Epithelial cell of proximal tubule (primary cell): ENCODE data around the gene KCNC1. TPM values are rescaled to one million over a fixed set of nuclear protein-coding genes. Genes with fewer than 3 reads are reported as not detected.

Experiments used
- DNase-seq: peaks from one replicate; pipeline ENCODE4 v3.0.0-alpha.2; 2011; ENCODE audit warnings: low read depth
- H3K4me3 ChIP-seq: 2 replicates; pipeline ENCODE4 v1.5.1; 2011; ENCODE audit warnings: low read depth, mild to moderate bottlenecking, low read length
- CTCF ChIP-seq: conservative IDR thresholded peaks from 2 replicates; pipeline ENCODE4 v1.5.1; 2012; ENCODE audit warnings: low read depth, mild to moderate bottlenecking, low read length
- total RNA-seq: library from RNA; depleted of rRNA; stranded (reverse); fragments of >200 nt; gene quantifications from 2 replicates; pipeline ENCODE4 v1.2.3, GENCODE V29; 2015

Gene KCNC1
- total RNA-seq, 1 donor from 2014 or later, result not detected

- DNase-seq, result no peak
- no peak overlapping the region for H3K4me3 ChIP-seq
- no peak for TF ChIP-seq CTCF
Measured at GRCh38 chr11:17778956-17779860, 44.6 kb downstream of the KCNC1 start.

- no peak for TF ChIP-seq CTCF
- no peak overlapping the region for H3K4me3 ChIP-seq
- no peak for DNase-seq
Measured at GRCh38 chr11:17779861-17780594, 45.4 kb downstream of the KCNC1 start.

GRCh38 chr11:17780668-17781067 is 46.1 kb downstream of the KCNC1 start:
- no peak overlapping the region for H3K4me3 ChIP-seq
- DNase-seq, result no peak
- no peak for TF ChIP-seq CTCF

- no peak for TF ChIP-seq CTCF
- no peak for DNase-seq
- no peak overlapping the region for H3K4me3 ChIP-seq
Measured at GRCh38 chr11:17781221-17781620, 46.6 kb downstream of the KCNC1 start.

GRCh38 chr11:17781626-17782025 is 47.0 kb downstream of the KCNC1 start:
- no peak for TF ChIP-seq CTCF
- no peak for DNase-seq
- no peak overlapping the region for H3K4me3 ChIP-seq

- DNase-seq, result no peak
- no peak for TF ChIP-seq CTCF
- no peak overlapping the region for H3K4me3 ChIP-seq
Measured at GRCh38 chr11:17782145-17782544, 47.6 kb downstream of the KCNC1 start.
